Activated CD4-positive, alpha-beta memory T cell treated with anti-CD3 and anti-CD28 coated beads, Interleukin-2, amount 10 ng/mL, durations not matched to agents 7 days and 5 days (primary cell): ENCODE results near the gene CLDN24. TPM values are rescaled to one million over a fixed set of nuclear protein-coding genes. Genes with fewer than 3 reads are reported as not detected.

Source experiments
- CTCF ChIA-PET: fragments of 350-600 bp; sonication (Branson Sonifier 250); formaldehyde crosslinking; loops from one replicate; lab custom pipeline; 2021; ENCODE audit warnings: antibody characterized with exemption, inconsistent platforms; lab: Charles Lee
- POLR2A ChIA-PET: fragments of 350-600 bp; sonication (Branson Sonifier 250); formaldehyde crosslinking; loops from one replicate; lab custom pipeline; 2021; ENCODE audit warnings: antibody characterized with exemption; lab: Charles Lee
- DNase-seq: peaks from one replicate; pipeline ENCODE4 v3.0.0-alpha.2; 2020
- H3K27ac Mint-ChIP-seq: one replicate; pipeline ENCODE4 v1.8.0; 2021; ENCODE audit warnings: mild to moderate bottlenecking, mixed read lengths
- H3K27me3 Mint-ChIP-seq: one replicate; pipeline ENCODE4 v1.8.0; 2021; ENCODE audit warnings: mixed read lengths
- H3K36me3 Mint-ChIP-seq: one replicate; pipeline ENCODE4 v1.8.0; 2021; ENCODE audit warnings: low read depth, mixed read lengths
- H3K4me1 Mint-ChIP-seq: one replicate; pipeline ENCODE4 v1.8.0; 2021; ENCODE audit warnings: mixed read lengths
- H3K4me3 Mint-ChIP-seq: one replicate; pipeline ENCODE4 v1.8.0; 2021; ENCODE audit warnings: mild to moderate bottlenecking, mixed read lengths
- H3K9me3 Mint-ChIP-seq: one replicate; pipeline ENCODE4 v1.8.0; 2021; ENCODE audit warnings: mixed read lengths
- total RNA-seq, 2 experiments: library from RNA; stranded (reverse); gene quantifications; one replicate each; pipeline ENCODE4 v1.2.3, GENCODE V29; 2021

Gene CLDN24
- not detected for total RNA-seq

DNA sequence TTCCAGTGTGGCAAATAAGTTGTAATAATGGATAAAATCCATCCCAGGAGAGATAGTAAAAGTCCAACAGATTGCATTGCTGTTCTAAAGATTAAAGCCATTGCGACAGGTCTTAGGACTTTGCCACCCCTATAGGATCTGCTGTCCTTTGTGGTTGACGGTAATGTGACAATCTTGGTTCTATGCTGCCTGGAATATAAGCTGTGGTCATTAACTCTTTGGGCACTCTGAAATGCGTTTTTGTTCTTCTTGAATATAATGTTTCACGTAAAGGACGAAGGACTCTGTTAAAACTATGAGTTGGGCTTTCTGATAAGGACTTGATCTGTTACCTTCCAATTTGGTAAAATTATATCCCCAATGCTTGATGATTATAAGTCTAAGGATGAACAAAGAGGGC, at the start of gene CLDN24:
Gene CLDN24 (minus strand): TSS at position 101 of the 400 bp plus-strand sequence. CDS start 0 bp downstream, at position 101.
- POLR2A ChIA-PET, result no interaction called here
- Mint-ChIP-seq H3K27me3 (no peaks in the 10 kb centered on the region), H3K27ac (no peak within 1 kb of the TSS), H3K4me1 (peaks cover 7% of the 10 kb centered on the region), H3K4me3 (no peak within 1 kb of the TSS), H3K36me3 (no peaks in the 10 kb centered on the region), H3K9me3 (no peaks in the 10 kb centered on the region)
- CTCF ChIA-PET, result no interaction called here
- no peak for DNase-seq

GRCh38 chr4:183370786-183371185, 48.6 kb upstream of the CLDN24 start:
- ChIA-PET POLR2A (no interaction called here), CTCF (no interaction called here)
- no peak overlapping the region for H3K27ac Mint-ChIP-seq
- DNase-seq, result no peak
- H3K9me3 Mint-ChIP-seq, result no peaks in the 10 kb centered on the region
- no peak overlapping the region for H3K4me3 Mint-ChIP-seq
- H3K36me3 Mint-ChIP-seq, result no peaks in the 10 kb centered on the region
- no peaks in the 10 kb centered on the region for H3K4me1 Mint-ChIP-seq
- no peaks in the 10 kb centered on the region for H3K27me3 Mint-ChIP-seq

DNA sequence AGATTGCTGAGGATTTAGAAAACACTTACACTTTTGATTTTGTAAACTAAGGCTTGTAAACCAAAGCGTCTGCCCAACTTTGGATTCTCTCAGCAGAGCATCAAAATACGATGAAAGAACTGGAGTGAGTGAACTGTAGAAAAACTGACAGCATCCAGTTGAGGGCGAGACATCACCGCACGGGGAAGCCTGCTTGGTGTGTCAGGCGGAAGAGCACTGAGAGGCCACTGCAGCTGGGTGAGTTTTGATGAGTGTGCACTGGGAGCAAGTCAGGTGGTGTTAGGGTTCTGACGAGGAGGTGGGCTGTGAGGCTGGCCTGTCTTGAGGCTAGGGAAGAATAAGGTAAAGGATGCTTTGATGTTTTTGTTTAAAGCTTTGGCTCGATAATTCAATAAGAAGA, 46.8 kb upstream of the CLDN24 start:
- H3K27me3 Mint-ChIP-seq, result no peaks in the 10 kb centered on the region
- DNase-seq, result no peak
- no peak overlapping the region for H3K27ac Mint-ChIP-seq
- ChIA-PET CTCF (no interaction called here), POLR2A (no interaction called here)
- no peaks in the 10 kb centered on the region for H3K9me3 Mint-ChIP-seq
- no peaks in the 10 kb centered on the region for H3K4me1 Mint-ChIP-seq
- no peak overlapping the region for H3K4me3 Mint-ChIP-seq
- H3K36me3 Mint-ChIP-seq, result no peaks in the 10 kb centered on the region

DNA sequence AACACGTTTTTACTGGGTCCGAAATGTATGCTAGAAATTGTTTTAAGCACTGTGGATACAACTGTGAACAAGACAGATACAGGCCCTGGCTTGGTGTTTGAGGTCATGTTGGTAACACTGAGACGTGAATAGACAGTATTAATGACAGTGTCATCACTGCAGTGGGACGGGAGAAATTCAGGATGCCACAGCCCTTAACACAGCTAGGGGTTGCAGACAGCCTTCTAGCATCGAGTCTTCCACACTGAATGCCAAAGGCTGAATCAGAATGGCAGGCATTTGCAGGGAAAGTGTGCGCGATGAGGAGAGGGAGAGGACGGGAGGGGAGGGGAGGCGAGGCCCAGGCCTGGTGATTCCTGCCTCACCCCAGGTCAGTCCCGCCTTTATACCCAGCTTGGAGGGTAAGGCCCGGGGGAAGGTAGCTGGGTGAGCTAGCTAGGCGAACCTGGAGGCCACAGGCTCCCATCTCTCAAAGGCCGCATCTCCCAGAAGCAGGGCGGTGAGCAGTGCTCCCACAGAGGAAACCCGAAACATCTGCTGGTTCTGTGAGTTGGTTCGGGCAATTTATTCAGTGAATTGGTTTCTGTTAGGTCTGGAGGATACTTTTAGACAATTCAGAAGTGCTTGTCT, 44.1 kb upstream of the CLDN24 start:
- Mint-ChIP-seq H3K9me3 (no peaks in the 10 kb centered on the region), H3K27me3 (no peaks in the 10 kb centered on the region), H3K36me3 (no peaks in the 10 kb centered on the region), H3K4me3 (no peak overlapping the region), H3K4me1 (no peaks in the 10 kb centered on the region), H3K27ac (no peak overlapping the region)
- ChIA-PET POLR2A (no interaction called here), CTCF (no interaction called here)
- no peak for DNase-seq

- Mint-ChIP-seq H3K4me3 (no peak overlapping the region), H3K9me3 (no peaks in the 10 kb centered on the region), H3K27ac (no peak overlapping the region), H3K4me1 (no peaks in the 10 kb centered on the region), H3K27me3 (no peaks in the 10 kb centered on the region), H3K36me3 (no peaks in the 10 kb centered on the region)
- ChIA-PET POLR2A (no interaction called here), CTCF (interaction anchor here (1.1 kb wide), 1 partner anchor 32 kb away, joined by 3 read pairs; no protein-coding TSS in a partner anchor)
- DNase-seq, result no peak
Observed at GRCh38 chr4:183364025-183364424, 41.8 kb upstream of the CLDN24 start.

DNA sequence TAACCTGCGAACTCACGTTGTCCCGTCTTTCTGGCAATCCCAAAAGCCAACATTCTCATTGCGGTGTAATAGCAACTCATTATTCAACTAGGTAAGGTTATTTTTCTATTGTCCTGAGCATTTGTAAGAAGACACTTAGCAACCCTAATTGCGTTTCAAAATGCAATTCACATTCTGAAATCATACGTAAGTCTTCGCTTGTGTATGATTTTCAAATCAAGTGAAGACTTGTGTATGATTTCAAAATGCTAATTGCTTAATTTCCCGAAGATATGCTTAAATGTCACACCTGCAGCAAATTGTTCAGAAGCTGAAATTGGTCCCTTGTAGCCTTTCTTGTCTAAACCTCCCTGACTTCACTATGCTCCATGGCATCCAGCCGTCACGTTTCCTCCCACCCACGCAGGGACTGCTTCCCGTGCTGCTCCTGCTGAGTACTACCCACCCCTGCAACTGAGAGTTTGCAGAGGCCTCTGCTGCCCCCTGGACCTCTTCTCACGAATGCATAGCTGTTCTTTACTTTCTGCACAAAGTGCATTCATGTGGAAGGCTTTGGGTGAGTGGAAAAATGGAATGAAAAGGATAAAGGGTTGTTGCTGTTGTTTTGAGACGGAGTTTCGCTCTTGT, 40.8 kb upstream of the CLDN24 start:
- Mint-ChIP-seq H3K4me1 (no peaks in the 10 kb centered on the region), H3K36me3 (no peaks in the 10 kb centered on the region), H3K27ac (no peak overlapping the region), H3K9me3 (no peaks in the 10 kb centered on the region), H3K4me3 (no peak overlapping the region), H3K27me3 (no peaks in the 10 kb centered on the region)
- CTCF ChIA-PET, result interaction anchor here (1.1 kb wide), 1 partner anchor 33 kb away, joined by 3 read pairs; no protein-coding TSS in a partner anchor
- DNase-seq, result no peak
- POLR2A ChIA-PET, result no interaction called here

GRCh38 chr4:183362036-183362435, 39.8 kb upstream of the CLDN24 start:
- no peaks in the 10 kb centered on the region for H3K36me3 Mint-ChIP-seq
- H3K27ac Mint-ChIP-seq, result no peak overlapping the region
- H3K9me3 Mint-ChIP-seq, result no peaks in the 10 kb centered on the region
- no peaks in the 10 kb centered on the region for H3K27me3 Mint-ChIP-seq
- no peak for DNase-seq
- no peak overlapping the region for H3K4me3 Mint-ChIP-seq
- H3K4me1 Mint-ChIP-seq, result no peaks in the 10 kb centered on the region
- CTCF ChIA-PET, result no interaction called here
- POLR2A ChIA-PET, result no interaction called here

DNA sequence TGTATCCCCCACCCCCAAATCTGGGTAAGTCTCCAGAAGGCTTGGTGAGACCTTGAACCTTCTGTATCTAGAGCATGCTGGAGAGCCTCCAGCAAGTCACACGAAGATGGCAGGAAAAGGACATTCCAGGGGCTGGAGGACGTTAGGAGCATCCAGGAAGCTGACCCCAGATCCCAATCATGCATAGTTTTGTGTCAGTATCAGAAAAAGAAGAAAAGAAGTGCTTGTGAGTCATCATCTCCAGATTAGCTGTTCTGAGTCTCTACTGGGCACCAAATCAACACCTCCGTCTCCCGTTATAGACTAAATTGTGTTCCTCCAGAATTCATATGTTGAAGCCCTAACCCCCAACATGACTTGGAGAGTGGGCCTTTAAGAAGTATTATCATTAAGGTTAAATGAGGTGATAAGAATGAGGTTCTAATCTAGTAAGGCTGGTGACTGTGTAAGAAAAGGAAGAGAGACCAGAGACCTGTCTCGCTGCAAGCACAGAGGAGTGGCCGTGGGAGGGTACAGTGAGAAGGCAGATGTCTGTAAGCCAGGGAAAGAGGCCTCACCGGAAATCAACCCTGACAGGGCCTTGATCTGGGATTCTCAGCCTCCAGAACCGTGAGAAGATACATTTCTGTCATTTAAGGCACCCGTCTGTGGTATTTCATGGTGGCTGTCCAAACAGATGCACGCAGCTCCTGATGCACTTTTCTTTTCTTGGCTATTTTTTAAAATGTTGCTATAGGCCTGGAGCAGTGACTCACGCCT, 38.1 kb upstream of the CLDN24 start:
- Mint-ChIP-seq H3K4me1 (no peaks in the 10 kb centered on the region), H3K4me3 (no peak overlapping the region), H3K9me3 (no peaks in the 10 kb centered on the region), H3K36me3 (no peaks in the 10 kb centered on the region), H3K27ac (no peak overlapping the region), H3K27me3 (no peaks in the 10 kb centered on the region)
- ChIA-PET CTCF (no interaction called here), POLR2A (no interaction called here)
- DNase-seq, result no peak

DNA sequence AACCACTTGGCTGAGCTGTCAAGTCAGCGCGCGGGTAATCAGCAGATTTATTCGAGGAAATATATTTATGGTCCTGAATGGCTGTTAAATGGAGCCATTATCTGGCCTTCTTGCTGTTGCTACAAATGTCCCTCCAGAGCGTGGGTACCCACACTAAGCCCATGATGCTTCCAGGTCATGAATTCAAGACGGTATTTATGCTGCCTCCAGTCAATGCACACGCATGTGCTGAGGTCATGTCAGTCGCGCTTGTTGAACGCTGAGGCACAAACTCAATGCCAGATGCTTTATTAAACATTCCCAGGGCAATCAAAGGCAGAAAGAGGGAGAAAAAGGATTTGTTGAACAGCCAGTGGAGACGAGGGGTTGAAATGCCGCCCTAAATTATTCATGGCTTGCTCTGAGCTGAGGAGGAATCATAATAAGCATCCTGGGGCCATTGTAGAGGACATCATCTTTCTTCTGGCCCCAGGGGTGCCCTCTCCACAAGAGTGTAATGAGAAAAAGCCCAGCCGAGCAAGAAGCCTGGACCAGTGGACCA, 36.1 kb upstream of the CLDN24 start:
- ChIA-PET POLR2A (no interaction called here), CTCF (no interaction called here)
- H3K4me1 Mint-ChIP-seq, result no peaks in the 10 kb centered on the region
- no peaks in the 10 kb centered on the region for H3K9me3 Mint-ChIP-seq
- H3K4me3 Mint-ChIP-seq, result no peak overlapping the region
- no peak overlapping the region for H3K27ac Mint-ChIP-seq
- no peak for DNase-seq
- no peaks in the 10 kb centered on the region for H3K36me3 Mint-ChIP-seq
- no peaks in the 10 kb centered on the region for H3K27me3 Mint-ChIP-seq

GRCh38 chr4:183356931-183357675, 34.9 kb upstream of the CLDN24 start:
- Mint-ChIP-seq H3K9me3 (no peaks in the 10 kb centered on the region), H3K27me3 (no peaks in the 10 kb centered on the region), H3K4me3 (no peak overlapping the region), H3K36me3 (no peaks in the 10 kb centered on the region), H3K27ac (no peak overlapping the region), H3K4me1 (no peaks in the 10 kb centered on the region)
- DNase-seq, result no peak
- CTCF ChIA-PET, result no interaction called here
- POLR2A ChIA-PET, result no interaction called here

GRCh38 chr4:183356173-183356830, 34.1 kb upstream of the CLDN24 start:
- H3K9me3 Mint-ChIP-seq, result no peaks in the 10 kb centered on the region
- no peaks in the 10 kb centered on the region for H3K36me3 Mint-ChIP-seq
- H3K27ac Mint-ChIP-seq, result no peak overlapping the region
- H3K27me3 Mint-ChIP-seq, result no peaks in the 10 kb centered on the region
- H3K4me1 Mint-ChIP-seq, result no peaks in the 10 kb centered on the region
- ChIA-PET POLR2A (no interaction called here), CTCF (no interaction called here)
- H3K4me3 Mint-ChIP-seq, result no peak overlapping the region
- DNase-seq, result no peak

DNA sequence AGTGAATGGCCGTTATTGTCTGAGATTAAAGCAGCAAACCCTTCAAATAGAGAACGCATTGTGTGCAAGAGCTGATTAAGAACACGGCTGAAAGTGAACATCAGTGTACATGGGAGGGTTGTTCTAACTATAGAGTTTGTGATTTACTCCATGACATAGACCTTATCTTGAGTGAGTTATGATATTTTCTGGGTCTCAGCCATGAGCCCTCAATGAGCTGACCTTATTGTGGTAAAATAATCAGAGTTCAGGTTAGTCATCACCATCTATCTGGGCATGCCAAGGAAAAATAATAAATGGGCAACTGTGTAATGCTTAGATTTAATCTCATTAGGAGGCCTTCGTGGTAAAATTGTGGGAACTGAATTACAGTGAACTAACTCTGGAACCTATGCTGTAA, 33.2 kb upstream of the CLDN24 start:
- DNase-seq, result no peak
- peaks cover 3% of the 10 kb centered on the region for H3K9me3 Mint-ChIP-seq
- no peaks in the 10 kb centered on the region for H3K36me3 Mint-ChIP-seq
- peaks cover 2% of the 10 kb centered on the region for H3K27me3 Mint-ChIP-seq
- no peak overlapping the region for H3K4me3 Mint-ChIP-seq
- H3K27ac Mint-ChIP-seq, result no peak overlapping the region
- ChIA-PET CTCF (no interaction called here), POLR2A (no interaction called here)
- H3K4me1 Mint-ChIP-seq, result peaks cover 2% of the 10 kb centered on the region
